Measurements from ENCODE around the gene PFDN4. TPM values are rescaled to one million over a fixed set of nuclear protein-coding genes. Genes with fewer than 3 reads are reported as not detected.
A peak's percentile ranks its signal among the peaks of the same experiment; 100 is the strongest.

The PFDN4 gene
- total RNA-seq, 1 experiment from 2014 or later, result 257 TPM

DNA sequence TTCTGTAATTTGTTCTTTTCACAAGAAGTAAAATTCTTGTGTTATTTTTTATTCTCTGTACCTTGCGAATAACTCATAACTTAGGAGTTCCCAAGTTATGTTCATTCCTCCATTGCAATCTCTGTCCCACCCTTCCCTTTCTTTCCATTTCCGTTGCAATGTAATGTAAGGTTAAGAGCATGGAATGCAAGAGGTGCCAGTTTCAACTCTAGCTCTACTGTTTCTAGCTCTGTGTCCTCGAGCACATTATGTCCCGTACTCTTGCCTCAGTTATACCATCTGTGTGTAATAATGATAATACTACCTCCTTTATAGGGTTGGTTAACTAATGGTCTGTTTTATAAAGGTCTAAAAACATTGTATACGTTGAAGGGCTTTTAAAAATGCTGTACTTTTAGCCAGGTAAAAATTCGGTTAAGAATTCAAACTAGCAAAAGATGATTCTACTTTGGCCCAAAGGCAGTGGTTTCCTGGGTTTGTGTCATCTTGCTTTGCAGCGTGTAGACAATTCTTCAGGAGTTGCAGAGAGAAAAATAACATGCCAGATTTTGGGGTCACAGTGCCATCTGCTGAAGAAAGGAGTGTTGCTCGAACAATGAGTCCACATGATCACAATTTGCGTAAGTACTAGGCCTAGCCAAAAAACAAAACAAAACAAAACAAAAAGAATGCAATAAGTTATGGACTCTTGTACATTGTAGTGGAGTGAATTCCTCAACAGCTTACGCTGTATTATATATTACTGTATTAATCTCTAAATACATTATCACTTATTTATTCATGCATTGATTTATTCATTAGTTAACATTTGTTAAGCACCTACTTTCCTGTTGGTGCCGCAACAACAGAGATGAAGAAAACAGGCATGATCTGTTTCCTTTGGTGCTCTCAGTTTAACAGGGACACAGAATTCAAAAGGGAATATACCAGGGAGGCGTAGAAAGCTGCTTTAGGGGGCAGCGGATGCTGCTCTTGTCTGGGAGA is 10.0 kb upstream of the PFDN4 start:
- in situ Hi-C loops (cut with HindIII; ENCODE audit: low sequenced_read_pairs), result no loop called here
- DNase-seq (ENCODE audit: low spot score), result peak; percentile 8

- DNase-seq (ENCODE audit: low spot score), result no peak
Observed at GRCh38 chr20:54199283-54199682, 8.6 kb upstream of the PFDN4 start.

DNA sequence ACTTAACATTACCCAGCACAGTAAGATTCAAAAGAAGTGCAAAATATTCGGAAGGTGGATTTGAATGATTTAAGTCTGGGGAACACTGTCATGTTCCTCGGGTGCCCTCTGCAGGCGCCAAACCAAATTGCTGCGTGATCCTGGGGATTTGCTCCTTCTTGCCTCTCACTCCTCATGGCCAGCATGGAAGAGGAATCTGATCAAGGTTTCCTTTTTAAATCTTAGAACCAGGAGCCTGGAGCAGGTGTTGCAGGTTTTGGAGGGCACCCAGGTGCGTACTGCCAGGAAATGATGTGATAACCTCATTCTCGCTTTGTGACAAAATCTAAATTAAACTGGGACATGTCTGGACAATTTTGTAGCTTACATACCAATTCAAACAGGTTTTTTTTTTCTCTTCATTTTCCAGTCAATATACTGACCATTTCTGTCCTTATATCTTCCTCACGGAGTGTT is 8.1 kb upstream of the PFDN4 start:
- in situ Hi-C loops (cut with HindIII; ENCODE audit: low sequenced_read_pairs), result no loop called here

More at GRCh38 chr20:54199283-54199682, 8.6 kb upstream of the PFDN4 start:
- in situ Hi-C loops (cut with HindIII; ENCODE audit: low sequenced_read_pairs), result no loop called here

GRCh38 chr20:54200487-54201267 is 7.2 kb upstream of the PFDN4 start:
- in situ Hi-C loops (cut with HindIII; ENCODE audit: low sequenced_read_pairs), result no loop called here
- peak; percentile 72 for DNase-seq (ENCODE audit: low spot score)

More for the DNA sequence above, 8.1 kb upstream of the PFDN4 start:
- peak; percentile 84 for DNase-seq (ENCODE audit: low spot score)

- DNase-seq (ENCODE audit: low spot score), result no peak
- in situ Hi-C loops (cut with HindIII; ENCODE audit: low sequenced_read_pairs), result no loop called here
Observed at GRCh38 chr20:54201268-54201846, 6.5 kb upstream of the PFDN4 start.

DNA sequence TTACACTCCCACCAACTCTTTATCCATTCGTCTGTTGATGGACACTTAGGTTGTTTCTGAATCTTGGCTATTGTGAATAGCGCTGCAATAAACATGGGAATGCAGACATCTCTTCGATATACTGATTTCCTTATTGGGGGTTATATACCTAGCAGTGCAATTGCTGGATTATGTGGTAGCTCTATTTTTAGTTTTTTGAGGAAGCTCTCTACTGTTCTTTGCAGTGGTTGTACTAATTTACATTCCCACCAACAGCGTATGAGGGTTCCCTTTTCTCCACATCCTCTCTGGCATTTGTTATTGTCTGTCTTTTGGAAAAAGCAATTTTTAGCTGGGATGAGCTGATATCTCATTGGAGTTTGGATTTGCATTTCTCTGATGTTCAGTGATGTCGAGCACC is 4.6 kb upstream of the PFDN4 start:
- DNase-seq (ENCODE audit: low spot score), result no peak
- in situ Hi-C loops (cut with HindIII; ENCODE audit: low sequenced_read_pairs), result no loop called here

- DNase-seq (ENCODE audit: low spot score), result no peak
- in situ Hi-C loops (cut with HindIII; ENCODE audit: low sequenced_read_pairs), result no loop called here
Observed at GRCh38 chr20:54204063-54204462, 3.8 kb upstream of the PFDN4 start.

- in situ Hi-C loops (cut with HindIII; ENCODE audit: low sequenced_read_pairs), result no loop called here
- no peak for DNase-seq (ENCODE audit: low spot score)
Observed at GRCh38 chr20:54204481-54204880, 3.4 kb upstream of the PFDN4 start.

- in situ Hi-C loops (cut with HindIII; ENCODE audit: low sequenced_read_pairs), result no loop called here
- no peak for DNase-seq (ENCODE audit: low spot score)
Observed at GRCh38 chr20:54205450-54205849, 2.4 kb upstream of the PFDN4 start.

DNA sequence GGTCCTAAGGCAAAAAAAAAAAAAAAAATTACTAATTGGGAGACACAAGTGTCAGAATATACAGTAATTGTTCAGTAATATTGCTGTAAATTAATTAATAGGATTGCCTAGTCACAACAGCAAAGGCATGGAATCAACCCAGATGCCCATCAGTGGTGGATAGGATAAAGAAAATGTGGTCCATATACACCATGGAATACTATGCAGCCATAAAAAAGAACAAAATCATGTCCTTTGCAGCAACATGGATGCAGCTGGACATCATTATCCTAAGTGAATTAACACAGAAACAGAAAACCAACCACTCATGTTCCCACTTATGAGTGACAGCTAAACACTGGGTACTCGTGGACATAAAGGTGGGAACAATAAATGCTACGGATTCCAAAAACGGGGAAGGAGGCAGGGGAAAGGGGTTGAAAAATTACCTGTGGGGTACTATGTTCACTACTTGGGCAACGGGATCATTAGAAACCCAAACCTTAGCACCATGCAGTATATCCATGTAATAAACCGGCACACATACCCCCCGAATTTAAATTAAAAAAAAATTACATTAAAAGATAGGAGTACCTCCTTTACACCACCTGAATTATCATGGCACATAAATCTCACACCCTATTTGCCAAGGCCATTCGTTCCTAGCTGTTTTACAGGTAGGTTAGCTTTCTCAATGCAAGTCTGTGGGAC is 689 bp upstream of the PFDN4 start:
- in situ Hi-C loops (cut with HindIII; ENCODE audit: low sequenced_read_pairs), result no loop called here
- no peak for DNase-seq (ENCODE audit: low spot score)

GRCh38 chr20:54208548-54209176 is 775 bp downstream of the PFDN4 start:
- in situ Hi-C loops (cut with HindIII; ENCODE audit: low sequenced_read_pairs), result no loop called here
- peak; percentile 49 for DNase-seq (ENCODE audit: low spot score)

DNA sequence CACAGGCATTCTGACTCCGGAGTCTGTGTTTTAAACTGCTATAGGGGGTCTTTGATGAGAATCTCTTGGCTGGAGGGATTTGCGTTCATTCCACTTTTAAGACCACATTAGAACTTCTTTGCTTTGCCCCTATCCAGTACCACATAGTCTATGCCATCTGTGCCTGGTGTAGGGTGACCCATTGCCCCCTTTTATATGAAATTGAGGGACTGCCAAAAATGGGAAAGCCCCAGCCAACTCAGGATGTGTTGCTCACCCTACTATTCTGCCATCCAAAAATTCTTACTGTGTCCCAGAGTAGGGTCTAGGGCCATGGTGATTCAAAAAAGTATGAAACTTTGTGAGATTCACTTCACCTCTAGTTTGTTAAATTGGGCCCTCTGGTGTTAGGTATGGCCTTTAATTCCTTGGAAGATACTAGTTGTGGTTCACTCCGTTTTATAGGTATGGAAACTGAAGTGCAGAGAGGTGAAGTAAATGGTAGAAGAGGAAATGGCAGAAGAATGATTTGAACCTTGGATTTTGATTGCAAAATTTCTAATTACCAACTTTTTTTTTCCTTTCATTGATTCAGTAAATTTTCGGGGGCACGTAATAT is 1.4 kb downstream of the PFDN4 start:
- in situ Hi-C loops (cut with HindIII; ENCODE audit: low sequenced_read_pairs), result no loop called here
- DNase-seq (ENCODE audit: low spot score), result no peak

- in situ Hi-C loops (cut with HindIII; ENCODE audit: low sequenced_read_pairs), result no loop called here
- no peak for DNase-seq (ENCODE audit: low spot score)
Observed at GRCh38 chr20:54212226-54212625, 4.3 kb downstream of the PFDN4 start.

DNA sequence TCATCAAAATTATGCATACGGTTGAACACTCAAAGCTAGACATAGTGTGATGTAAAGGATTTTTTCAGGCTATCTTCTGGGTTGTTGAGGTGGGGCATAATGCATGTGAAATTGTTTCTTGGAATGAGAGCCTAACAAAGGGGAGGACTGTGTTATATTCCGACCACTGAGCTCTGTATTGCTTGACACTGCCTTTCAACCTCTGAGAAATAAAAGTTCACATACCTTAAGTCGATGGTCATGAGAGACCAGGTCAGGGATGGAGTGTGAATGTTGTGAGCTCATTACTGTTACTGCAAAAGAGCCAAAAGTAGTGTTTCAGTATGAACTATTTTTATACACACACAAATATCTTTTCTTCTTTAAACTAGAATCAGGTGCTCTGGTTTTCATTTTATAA is 5.0 kb downstream of the PFDN4 start:
- in situ Hi-C loops (cut with HindIII; ENCODE audit: low sequenced_read_pairs), result no loop called here
- DNase-seq (ENCODE audit: low spot score), result no peak

GRCh38 chr20:54214566-54214965 is 6.7 kb downstream of the PFDN4 start:
- DNase-seq (ENCODE audit: low spot score), result no peak
- in situ Hi-C loops (cut with HindIII; ENCODE audit: low sequenced_read_pairs), result no loop called here

GRCh38 chr20:54215157-54215789 is 7.4 kb downstream of the PFDN4 start:
- DNase-seq (ENCODE audit: low spot score), result no peak
- in situ Hi-C loops (cut with HindIII; ENCODE audit: low sequenced_read_pairs), result no loop called here

GRCh38 chr20:54217762-54218161 is 9.9 kb downstream of the PFDN4 start:
- in situ Hi-C loops (cut with HindIII; ENCODE audit: low sequenced_read_pairs), result no loop called here
- DNase-seq (ENCODE audit: low spot score), result no peak

DNA sequence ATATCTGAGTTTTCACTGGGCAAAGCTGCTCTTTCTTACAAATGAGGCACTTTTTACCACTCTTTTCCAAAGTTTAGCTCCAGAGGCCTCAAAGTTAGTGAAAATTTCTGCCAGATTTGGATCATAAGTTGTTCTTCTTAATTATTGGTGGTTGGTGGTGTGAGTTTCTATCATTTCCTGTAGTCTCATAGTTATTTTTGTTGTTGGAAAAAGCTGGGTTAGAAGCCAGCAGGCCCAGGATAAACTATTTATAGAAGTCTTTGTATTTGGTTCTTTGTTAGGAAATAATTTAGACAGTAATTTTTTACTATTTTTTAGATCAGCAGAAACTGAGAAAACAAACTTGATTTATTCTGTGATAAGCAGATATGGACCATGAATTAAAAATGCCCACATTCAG is 10.6 kb downstream of the PFDN4 start:
- in situ Hi-C loops (cut with HindIII; ENCODE audit: low sequenced_read_pairs), result no loop called here
- no peak for DNase-seq (ENCODE audit: low spot score)

Data from G401 (cell line).